Heart left ventricle (tissue), 16 donors: Measurements from ENCODE around the gene LUZP4. TPM values are rescaled to one million over a fixed set of nuclear protein-coding genes. Genes with fewer than 3 reads are reported as not detected.
A peak's percentile ranks its signal among the peaks of the same experiment; 100 is the strongest.
"Not testable (repeated sequence)": the region's sequence is repeated elsewhere in the genome, so short reads cannot be mapped to it uniquely, and the experiment has no call there.

Experiments used
- ATAC-seq, 4 donors: fragments of 200-7000 bp; cut with Tn5 transposase; one replicate each; pipeline ENCODE4 v1.9.1; 2020 to 2022; ENCODE audit warnings: moderate library complexity in 4 of 4, mild to moderate bottlenecking in 3 of 4, moderate number of reproducible peaks in 1 of 4
- DNase-seq, 5 donors: peaks; one replicate each; pipeline ENCODE4 v3.0.0-alpha.2; 2020
- H3K27ac ChIP-seq, 12 donors: fragments of 200-600 bp; sonication (generic) in 4 of 12; one replicate each; pipeline versions ENCODE4 v1.5.0 to v1.8.0; 2016 to 2022; ENCODE audit warnings: mild to moderate bottlenecking in 2 of 12
- H3K27me3 ChIP-seq, 9 donors: fragments of 200-600 bp; sonication (generic) in 2 of 9; one replicate each; pipeline versions ENCODE4 v1.5.1 to v1.8.0; 2016 to 2022; ENCODE audit warnings: mild to moderate bottlenecking in 3 of 9
- H3K36me3 ChIP-seq, 9 donors: fragments of 200-600 bp; sonication (generic) in 2 of 9; one replicate each; pipeline versions ENCODE4 v1.5.0 to v1.8.0; 2018 to 2022; ENCODE audit warnings: mild to moderate bottlenecking in 2 of 9
- H3K4me1 ChIP-seq, 12 donors: fragments of 200-600 bp; sonication (generic) in 4 of 12; one replicate each; pipeline versions ENCODE4 v1.5.0 to v1.8.0; 2016 to 2022; ENCODE audit warnings: mild to moderate bottlenecking in 3 of 12
- H3K4me3 ChIP-seq, 12 donors: fragments of 200-600 bp; sonication (generic) in 4 of 12; one replicate each; pipeline versions ENCODE4 v1.5.0 to v1.8.0; 2017 to 2022; ENCODE audit warnings: mild to moderate bottlenecking in 9 of 12, moderate library complexity in 4 of 12
- H3K9me3 ChIP-seq, 12 donors: fragments of 200-600 bp; sonication (generic) in 4 of 12; one replicate each; pipeline versions ENCODE4 v1.5.0 to v1.8.0; 2016 to 2022; ENCODE audit warnings: mild to moderate bottlenecking in 1 of 12
- POLR2A ChIP-seq, 2 donors: fragments of 450-650 bp; IDR thresholded peaks; one replicate each; pipeline ENCODE4 v1.6.1; 2017; ENCODE audit warnings: antibody characterized with exemption in 2 of 2, mild to moderate bottlenecking in 2 of 2, moderate library complexity in 2 of 2
- WGBS, 4 donors: extraction: QIAGEN DNeasy Blood & Tissue Kit in 2 of 4; methylation state at CpG; one replicate each; pipeline versions ENCODE4 v1.1.5 to v1.1.7; 2013 to 2018; 5-methylcytosine and 5-hydroxymethylcytosine counted together
- intact Hi-C, 10 donors: fragments of 100-400 bp; cut with DNase I; formaldehyde crosslinking; loops; one replicate each; pipeline versions ENCODE4 v1.11.1 to v1.14.2; 2022
- polyA plus RNA-seq, 2 donors: library from polyadenylated mRNA; stranded (reverse); fragments of 200-250 nt; gene quantifications; one replicate each; pipeline ENCODE4 v1.2.3, GENCODE V29; 2013
- total RNA-seq, 9 donors: library from RNA; depleted of rRNA in 2 of 9; stranded (reverse); fragments of >200 nt in 2 of 9; fragmentation: NEBNext Ultra II Directional in 3 of 9; extraction: Animal tissue kit (Norgen Biotek cat#: 25700) in 3 of 9; gene quantifications; one replicate each; pipeline versions ENCODE4 v1.1.0 to v1.2.4, GENCODE V29; 2016 to 2023
- TF ChIP-seq, protein P1 (sequence below), 12 donors: fragments of 200-600 bp; sonication (generic) in 4 of 12; IDR thresholded peaks; one replicate each; pipeline versions ENCODE4 v1.5.0 to v1.8.0; 2018 to 2022; ENCODE audit warnings: antibody characterized with exemption in 12 of 12, mild to moderate bottlenecking in 5 of 12
- donor health status: ischemic (EF 13 %, LVEDD 7.1; RV severe dilation, severe dysfunction).
- donor health status: healthy with polysubstance abuse.
- donor health status: DM: no; HTN: yes; CAD: no.
- donor health status: DM: no; HTN: no; CAD: no.
- donor health status: ischemic (EF 25% LVEDD 6.9; RV normal size, moderate dysfunction).
- donor health status: ischemic (EF 25% LVEDD 5.7; RV mildly dilated, moderate dysfunction).
- donor health status: healthy.
- donor health status: DM: yes; HTN: yes; CAD: no.
- donor health status: ischemic (EF 35%, LVEDD 5.7; RV mildly dilated, moderate dysfunction).
- donor health status: nonischemic (EF 11% LVEDD 7.7; RV severe dilation, severe dysfunction).
- donor health status: DM: yes; HTN: yes; CAD: no.
- donor health status: PGD.
- donor health status: ischemic (EF 29% LVEDD 5.4; RV normal size, mild dysfunction).
- donor health status: nonischemic (EF 23%, LVEDD 6.1; RV moderate dilation, normal function).

LUZP4 gene
- total and polyA plus RNA-seq, 11 donors, result not detected

GRCh38 chrX:115322375-115322774 lies 32.9 kb downstream of the LUZP4 start:
- TF ChIP-seq POLR2A (IDR thresholded peaks at IDR 0.05), result no peak
- TF ChIP-seq, protein P1, sequence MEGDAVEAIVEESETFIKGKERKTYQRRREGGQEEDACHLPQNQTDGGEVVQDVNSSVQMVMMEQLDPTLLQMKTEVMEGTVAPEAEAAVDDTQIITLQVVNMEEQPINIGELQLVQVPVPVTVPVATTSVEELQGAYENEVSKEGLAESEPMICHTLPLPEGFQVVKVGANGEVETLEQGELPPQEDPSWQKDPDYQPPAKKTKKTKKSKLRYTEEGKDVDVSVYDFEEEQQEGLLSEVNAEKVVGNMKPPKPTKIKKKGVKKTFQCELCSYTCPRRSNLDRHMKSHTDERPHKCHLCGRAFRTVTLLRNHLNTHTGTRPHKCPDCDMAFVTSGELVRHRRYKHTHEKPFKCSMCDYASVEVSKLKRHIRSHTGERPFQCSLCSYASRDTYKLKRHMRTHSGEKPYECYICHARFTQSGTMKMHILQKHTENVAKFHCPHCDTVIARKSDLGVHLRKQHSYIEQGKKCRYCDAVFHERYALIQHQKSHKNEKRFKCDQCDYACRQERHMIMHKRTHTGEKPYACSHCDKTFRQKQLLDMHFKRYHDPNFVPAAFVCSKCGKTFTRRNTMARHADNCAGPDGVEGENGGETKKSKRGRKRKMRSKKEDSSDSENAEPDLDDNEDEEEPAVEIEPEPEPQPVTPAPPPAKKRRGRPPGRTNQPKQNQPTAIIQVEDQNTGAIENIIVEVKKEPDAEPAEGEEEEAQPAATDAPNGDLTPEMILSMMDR (IDR thresholded peaks at IDR 0.05), result no peak
- Histone ChIP-seq H3K4me1 (no peaks in the 10 kb centered on the region), H3K27me3 (peaks cover 0 to 26% (median 0%) of the 10 kb centered on the region in 9 donors), H3K36me3 (no peaks in the 10 kb centered on the region), H3K27ac (no peak overlapping the region), H3K9me3 (no peaks in the 10 kb centered on the region), H3K4me3 (no peak overlapping the region)
- no peak for ATAC-seq
- intact Hi-C loops, result no loop called here
- no peak for DNase-seq

DNA sequence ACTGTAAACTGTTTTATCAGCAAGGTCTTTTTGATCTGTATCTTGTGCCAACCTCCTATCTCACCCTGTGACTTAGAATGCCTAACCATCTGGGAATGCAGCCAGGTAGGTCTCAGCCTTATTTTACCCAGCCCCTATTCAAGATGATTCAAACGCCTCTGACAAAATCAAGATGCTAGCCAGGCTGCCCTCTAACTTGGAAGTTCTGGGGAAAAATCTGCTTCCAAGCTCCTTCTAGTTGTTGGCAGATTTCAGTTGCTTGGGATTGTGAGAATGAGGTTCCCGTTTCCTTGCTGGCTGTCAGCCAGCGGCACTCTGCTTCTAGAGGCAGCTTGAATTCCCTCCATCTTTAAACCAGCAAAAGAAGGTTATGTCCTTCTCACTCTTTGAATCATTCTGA lies 34.7 kb downstream of the LUZP4 start:
- Histone ChIP-seq H3K27ac (no peak overlapping the region), H3K9me3 (no peaks in the 10 kb centered on the region), H3K4me1 (no peaks in the 10 kb centered on the region), H3K27me3 (peaks cover 0 to 15% (median 0%) of the 10 kb centered on the region in 9 donors), H3K36me3 (no peaks in the 10 kb centered on the region), H3K4me3 (no peak overlapping the region)
- intact Hi-C loops, result no loop called here
- 31 to 54% (median 45%) methylated on average over 3 of the region's 3 CpGs for WGBS, 4 donors
- DNase-seq, result peak in 1 of 5 donors; percentile 47
- no peak for ATAC-seq
- no peak for TF ChIP-seq POLR2A (IDR thresholded peaks at IDR 0.05)
- TF ChIP-seq, protein P1 (IDR thresholded peaks at IDR 0.05), result no peak

DNA sequence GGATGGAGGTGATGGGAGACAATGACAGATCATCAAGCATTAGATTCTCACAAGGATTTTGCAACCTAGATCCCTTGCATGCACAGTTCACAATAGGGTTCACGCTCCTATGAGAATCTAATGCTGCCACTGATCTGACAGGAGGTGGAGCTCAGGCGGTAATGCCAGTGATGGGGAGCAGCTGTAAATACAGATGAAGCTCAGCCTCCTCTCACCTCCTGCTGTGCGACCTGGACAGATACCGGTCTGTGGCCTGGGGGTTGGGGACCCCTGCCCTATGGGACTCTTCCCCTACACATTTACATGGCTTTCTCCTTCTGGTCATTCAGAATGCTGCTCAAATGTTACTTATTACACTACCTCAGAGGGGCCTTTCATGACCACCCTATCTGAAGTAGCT lies 39.8 kb downstream of the LUZP4 start:
- ATAC-seq, result not testable (repeated sequence)
- intact Hi-C loops, result loop anchor here in 3 of 10 donors (5.0 kb wide), 1 partner anchor 363 kb away; no protein-coding TSS in a partner anchor

GRCh38 chrX:115330498-115331168 lies 41.1 kb downstream of the LUZP4 start:
- peak in 3 of 4 donors; percentile 39 to 69 (median 44) for ATAC-seq
- peak in 2 of 5 donors; percentile 18 to 30 for DNase-seq
- TF ChIP-seq, protein P1 (IDR thresholded peaks at IDR 0.05), result peak; percentile 62 to 89 (median 74)
- no peak for TF ChIP-seq POLR2A (IDR thresholded peaks at IDR 0.05)
- 16 to 19% (median 18%) methylated on average over 18 of the region's 18 CpGs for WGBS, 4 donors
- H3K4me3 ChIP-seq, result peak overlapping the region in 5 of 12 donors; percentile 22 to 36 (median 33)
- no peaks in the 10 kb centered on the region for H3K9me3 ChIP-seq
- H3K27ac ChIP-seq, result peak overlapping the region in 1 of 12 donors; percentile 2
- peaks cover 0 to 18% (median 0%) of the 10 kb centered on the region in 9 donors for H3K27me3 ChIP-seq
- peaks cover 0 to 5% (median 0%) of the 10 kb centered on the region in 12 donors for H3K4me1 ChIP-seq
- intact Hi-C loops, result loop anchor here (1.0 to 10.0 kb wide), 9 partner anchors 232 to 362 kb away; partner anchors contain the start of gene PLS3 (in 5 of the 10)
- H3K36me3 ChIP-seq, result no peaks in the 10 kb centered on the region

More for the DNA sequence above, 39.8 kb downstream of the LUZP4 start:
- H3K4me1 ChIP-seq, H3K4me3 ChIP-seq, DNase-seq, H3K27ac ChIP-seq, H3K36me3 ChIP-seq, H3K9me3 ChIP-seq: not testable (repeated sequence)
- 68 to 88% (median 80%) methylated on average over 4 of the region's 4 CpGs for WGBS, 4 donors
- peaks cover 0 to 16% (median 0%) of the 10 kb centered on the region in 9 donors for H3K27me3 ChIP-seq
